Cardiac ventricle fibroblast (primary cell): Measurements from ENCODE around the gene CFAP300. TPM values are rescaled to one million over a fixed set of nuclear protein-coding genes. Genes with fewer than 3 reads are reported as not detected.

Experiments
- total RNA-seq: library from RNA; depleted of rRNA; stranded (reverse); fragments of >200 nt; gene quantifications from 2 replicates; pipeline ENCODE4 v1.2.3, GENCODE V29; 2015

CFAP300 gene
- 9.3 and 13.4 TPM in 2 replicates for total RNA-seq

GRCh38 chr11:102047305-102047924, at the start of gene CFAP300:
Gene CFAP300, plus strand, starts transcription at chr11:102047437. Its CDS starts 34 bp downstream, at chr11:102047471.

DNA sequence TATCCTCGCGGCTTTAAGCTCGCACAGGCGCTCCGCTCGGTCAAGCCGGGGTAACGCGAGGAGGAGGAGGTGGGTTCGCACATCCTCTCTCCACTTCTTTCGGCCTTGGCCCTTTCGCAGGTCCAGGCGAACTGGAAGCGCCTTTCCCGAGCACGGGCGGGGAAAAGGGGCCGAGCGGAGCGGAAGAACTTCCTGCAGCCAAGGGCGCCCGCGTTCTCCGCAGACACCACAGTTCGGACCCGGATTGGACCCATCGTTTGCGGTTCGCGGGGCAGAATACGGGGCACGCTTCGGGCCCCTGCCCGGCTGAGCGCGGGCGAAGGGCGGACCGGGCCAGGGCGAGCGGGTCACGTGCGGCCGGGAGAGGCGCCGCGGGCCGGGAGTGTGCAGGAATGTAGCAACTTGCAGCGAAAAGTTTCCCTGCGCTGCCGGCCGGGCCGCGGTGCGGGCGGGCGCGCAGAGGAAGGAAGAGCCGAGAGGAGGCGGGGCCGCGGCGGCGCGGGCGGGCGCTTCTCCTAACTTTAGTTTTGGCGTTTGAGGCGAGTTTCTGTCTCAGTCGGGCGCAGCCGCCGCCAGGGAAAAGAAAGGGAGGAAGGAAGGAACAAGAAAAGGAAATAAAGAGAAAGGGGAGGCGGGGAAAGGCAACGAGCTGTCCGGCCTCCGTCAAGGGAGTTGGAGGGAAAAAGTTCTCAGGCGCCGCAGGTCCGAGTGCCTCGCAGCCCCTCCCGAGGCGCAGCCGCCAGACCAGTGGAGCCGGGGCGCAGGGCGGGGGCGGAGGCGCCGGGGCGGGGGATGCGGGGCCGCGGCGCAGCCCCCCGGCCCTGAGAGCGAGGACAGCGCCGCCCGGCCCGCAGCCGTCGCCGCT, 62.9 kb downstream of the CFAP300 start, which contains the start of gene YAP1:
YAP1 (plus strand) TSS at position 552 of the 865 bp plus-strand sequence. CDS start 402 bp downstream, outside the sequence.

Other genes starting within 250 kb of the CFAP300 start
- gene CEP126, start 132.4 kb upstream of the CFAP300 start, total RNA-seq: 4.1 and 4.2 TPM in 2 replicates
- gene ANGPTL5, start 130.9 kb upstream of the CFAP300 start, total RNA-seq: 0.69 and 1.6 TPM in 2 replicates
- 102 TPM in 2 replicates for gene YAP1, start 63.0 kb downstream of the CFAP300 start, total RNA-seq